SIG-M5 (cell line): ENCODE data around the gene DMBX1.

Experiments used
- DNase-seq: peaks from one replicate; lab custom pipeline; 2025; lab: John Stamatoyannopoulos, UW

DMBX1 gene

DNA sequence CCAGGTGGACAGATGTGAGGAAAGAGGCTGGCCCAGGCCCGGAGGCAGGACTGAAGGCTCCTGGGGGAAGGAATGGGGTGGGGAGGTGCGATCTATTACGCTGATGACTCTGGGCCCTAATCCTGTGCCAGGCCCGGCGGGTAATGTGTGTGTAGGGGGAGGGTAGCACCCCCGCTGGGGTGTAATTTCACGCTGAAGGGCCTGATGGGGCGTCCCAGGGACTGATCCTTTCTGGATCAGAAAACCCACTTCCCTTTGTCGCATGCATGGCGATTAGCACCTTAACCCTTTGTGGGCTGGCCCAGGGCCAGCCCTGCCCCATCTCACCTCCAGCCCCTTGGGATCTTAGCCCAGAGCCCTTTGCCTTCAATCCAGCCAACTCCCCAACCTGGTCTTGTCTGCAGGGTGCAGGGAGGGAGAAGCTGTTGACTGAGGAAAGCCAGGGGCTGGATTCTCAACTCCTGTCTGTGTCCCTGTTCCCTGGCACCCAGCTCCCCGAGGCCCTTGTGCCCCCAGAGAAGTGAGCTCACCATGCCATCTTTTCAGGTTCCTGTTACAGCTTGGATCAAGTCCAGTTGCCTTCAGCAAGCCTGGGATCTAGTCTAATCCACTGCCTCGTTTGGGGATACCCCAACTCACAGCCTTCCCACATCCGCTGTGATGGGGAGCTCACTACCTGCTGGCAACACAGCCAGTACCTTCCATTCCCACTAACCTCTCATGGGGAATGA, 35.8 kb downstream of the DMBX1 start:
- no peak for DNase-seq

- DNase-seq = no peak
Measured at GRCh38 chr1:46526013-46526690, 36.5 kb downstream of the DMBX1 start.

GRCh38 chr1:46526691-46527291, 37.2 kb downstream of the DMBX1 start:
- DNase-seq = no peak

DNA sequence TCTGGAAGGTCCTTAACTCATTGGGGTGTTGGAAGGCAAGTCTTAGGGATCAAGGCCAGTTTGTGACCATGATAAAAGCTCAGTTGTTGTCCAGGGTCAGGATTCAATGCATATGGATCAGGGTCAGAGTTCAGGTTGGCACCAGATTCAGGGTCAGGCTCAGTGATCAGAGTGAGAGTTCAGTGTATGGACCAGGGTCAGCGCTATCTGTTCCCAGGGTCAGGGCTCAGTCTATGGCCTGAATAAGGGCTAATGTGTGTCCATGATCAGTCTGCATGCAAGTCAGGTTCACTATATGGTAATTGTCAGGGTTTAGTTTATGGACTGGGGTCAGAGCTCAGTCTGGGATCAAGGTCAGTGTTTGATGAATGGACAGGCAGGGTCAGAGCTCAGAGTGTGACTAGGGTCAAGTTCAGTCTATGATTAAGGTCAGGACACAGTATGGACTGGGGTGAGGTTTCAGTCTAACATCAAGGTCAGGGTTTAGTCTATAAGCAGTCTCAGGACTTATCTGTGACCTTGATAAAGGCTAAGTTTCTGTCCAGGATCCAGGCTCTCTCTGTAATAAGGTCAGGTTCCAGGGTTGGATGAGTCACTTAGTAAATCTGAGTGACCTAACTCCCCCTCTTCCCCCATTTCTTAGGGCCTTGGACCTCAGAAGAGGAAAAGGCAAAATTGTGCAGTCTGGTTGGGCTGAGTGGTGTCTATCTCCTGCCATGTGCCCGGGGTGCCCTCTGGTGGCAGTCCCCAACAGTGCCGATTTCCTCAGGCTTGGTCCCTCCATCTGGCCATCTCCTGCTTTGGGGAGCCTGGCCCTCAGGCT, 38.0 kb downstream of the DMBX1 start:
- no peak for DNase-seq

DNA sequence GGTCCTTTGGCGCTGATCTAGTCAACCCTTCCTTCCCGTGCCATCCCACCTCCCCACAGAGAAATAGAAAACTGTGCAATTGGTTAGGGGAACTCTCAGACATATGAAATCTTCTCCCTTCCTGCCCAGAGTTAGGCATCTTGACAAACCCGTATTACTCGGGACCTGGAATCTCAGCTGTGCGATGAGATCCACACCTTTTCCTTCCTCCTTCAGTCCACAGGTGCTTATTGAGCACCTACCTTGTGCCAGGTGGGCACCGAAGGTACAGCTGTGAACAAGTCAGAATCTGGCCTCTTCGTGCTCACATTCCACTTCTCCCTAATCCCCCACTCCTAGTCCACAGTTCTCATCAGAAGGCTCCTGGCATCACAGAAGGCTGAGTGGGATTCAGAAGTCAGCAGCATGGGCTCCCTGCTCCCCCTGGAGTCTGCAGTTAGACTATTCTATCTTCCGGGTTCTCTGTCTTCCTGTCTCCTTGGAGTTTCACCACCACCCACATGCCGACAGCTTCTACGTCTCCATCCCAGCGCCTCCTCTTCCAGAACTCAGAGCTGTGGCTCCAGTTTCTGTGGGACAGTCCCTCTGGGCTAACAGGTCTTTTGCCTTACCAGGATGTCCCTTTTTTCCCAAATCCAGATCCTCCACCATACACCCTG, 38.8 kb downstream of the DMBX1 start:
- no peak for DNase-seq

GRCh38 chr1:46529031-46529630, 39.5 kb downstream of the DMBX1 start:
- no peak for DNase-seq

DNA sequence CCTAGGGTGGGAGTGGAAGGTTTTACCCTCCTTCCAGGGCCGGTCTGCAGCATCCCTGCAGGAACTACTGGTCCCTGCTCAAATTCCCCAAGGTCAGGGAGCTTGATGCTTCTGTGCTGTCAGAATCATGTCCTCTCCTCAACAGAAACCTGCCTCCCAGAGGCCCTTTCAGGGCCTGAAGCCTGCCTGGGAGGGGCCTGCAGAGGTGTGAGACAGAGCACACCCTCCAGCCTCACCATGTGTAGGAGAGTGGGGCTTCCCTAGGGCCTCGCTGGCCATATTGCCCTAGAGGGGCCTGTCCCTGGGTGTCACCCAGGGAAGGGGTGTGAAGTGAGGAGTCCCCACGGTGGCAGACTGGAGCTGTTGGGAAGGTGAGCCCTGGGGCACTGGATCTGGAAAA, 40.7 kb downstream of the DMBX1 start:
- DNase-seq = no peak

GRCh38 chr1:46530791-46531409, 41.3 kb downstream of the DMBX1 start:
- DNase-seq = no peak

GRCh38 chr1:46532095-46532494, 42.5 kb downstream of the DMBX1 start:
- DNase-seq = no peak

- no peak for DNase-seq
Measured at GRCh38 chr1:46532498-46533178, 43.0 kb downstream of the DMBX1 start.

DNA sequence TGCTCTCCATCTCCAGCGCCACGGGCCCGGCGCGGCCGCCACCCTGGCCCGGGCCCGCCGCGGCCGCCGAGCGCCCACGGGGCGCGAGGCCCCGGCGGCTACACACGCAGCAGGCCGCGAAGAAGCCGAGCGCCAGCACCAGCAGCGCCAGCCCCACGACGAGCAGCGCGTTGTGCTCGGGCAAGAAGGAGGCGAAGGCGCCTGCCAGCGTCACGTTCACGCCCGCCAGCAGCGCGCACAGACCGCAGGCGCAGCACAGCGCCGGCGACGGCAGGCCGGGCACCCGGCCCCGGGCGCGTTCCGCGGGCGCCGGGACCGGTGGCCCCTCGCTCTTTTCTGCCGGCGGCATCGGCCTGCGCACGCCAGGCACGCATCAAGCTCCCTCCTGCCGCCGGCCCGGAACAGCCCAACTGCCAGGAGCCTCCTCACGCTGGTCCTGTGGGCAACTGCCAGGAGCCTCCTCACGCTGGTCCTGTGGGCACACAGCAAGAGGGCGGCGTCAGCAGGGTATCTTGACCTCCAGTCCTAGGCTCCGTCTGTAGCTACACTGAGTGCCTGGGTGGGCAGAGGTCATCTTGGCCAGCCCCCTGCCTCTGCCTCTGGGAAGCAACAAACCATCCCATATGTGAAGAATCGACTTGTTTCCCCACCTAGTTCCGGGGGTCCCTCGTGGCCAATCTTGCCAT, 43.7 kb downstream of the DMBX1 start:
- DNase-seq = no peak

DNA sequence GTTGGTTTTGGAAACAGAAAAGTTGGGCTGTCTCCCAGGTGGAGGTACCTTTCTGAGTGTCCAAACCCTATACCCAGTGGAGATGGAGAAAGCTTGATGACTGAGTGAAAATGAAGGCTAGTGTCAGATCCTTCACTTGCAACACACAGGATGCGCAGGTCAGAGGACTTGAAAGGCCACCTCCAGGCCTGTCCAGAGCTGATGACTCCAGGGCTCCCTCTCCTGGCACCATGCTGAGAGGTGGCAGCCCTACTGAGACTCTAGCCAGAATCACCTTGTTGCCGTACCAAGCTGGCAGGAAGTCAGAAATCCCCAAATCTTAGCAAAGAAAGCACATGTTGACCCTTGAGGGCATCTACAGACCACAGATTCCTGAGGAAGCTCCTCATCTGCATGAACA, 45.4 kb downstream of the DMBX1 start:
- no peak for DNase-seq

- DNase-seq = no peak
Measured at GRCh38 chr1:46536527-46536926, 46.9 kb downstream of the DMBX1 start.

DNA sequence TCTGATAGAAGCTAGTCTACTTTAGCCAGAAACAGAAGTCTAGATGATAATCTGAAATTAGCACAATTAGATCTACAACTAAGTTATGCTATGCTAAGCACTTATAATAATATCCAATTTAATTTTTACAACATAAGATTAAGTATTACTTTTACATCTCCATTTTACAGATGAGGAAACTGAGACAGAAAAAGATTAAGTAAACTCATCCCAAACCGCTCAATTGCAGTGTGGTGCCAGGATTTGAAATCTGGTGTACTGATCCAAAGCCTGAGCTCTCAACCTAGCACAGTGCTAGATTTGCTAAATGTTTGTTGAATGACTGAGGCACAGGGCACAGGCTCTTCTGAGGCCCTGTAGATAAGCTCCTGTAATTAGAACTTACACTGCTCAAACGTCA, 48.0 kb downstream of the DMBX1 start:
- no peak for DNase-seq

DNA sequence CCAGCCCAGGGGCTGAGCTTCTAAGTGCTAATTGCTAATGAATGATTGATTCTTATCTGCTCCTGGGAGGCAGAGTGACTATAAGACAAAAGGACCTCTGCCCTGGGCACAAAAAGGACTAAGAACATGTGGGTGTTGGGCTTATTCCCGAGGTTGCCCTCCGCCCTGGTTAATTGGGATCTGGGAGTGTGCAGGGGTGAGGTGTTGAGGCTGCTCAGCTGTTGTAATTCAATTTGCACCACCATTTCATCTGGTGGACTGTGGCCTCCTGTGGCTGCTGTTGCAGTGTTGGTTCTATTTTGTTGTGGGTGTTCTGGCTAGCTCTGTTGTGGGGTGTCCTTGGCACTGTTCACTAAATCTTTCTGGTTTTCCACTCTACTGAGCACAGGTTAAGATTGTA, 48.5 kb downstream of the DMBX1 start:
- DNase-seq = no peak
